Fibroblast of mammary gland (primary cell): ENCODE results near the gene NSFL1C.

Experiments used
- DNase-seq: peaks from one replicate; pipeline ENCODE4 v3.0.0-alpha.2; 2010; ENCODE audit warnings: low read depth
- H3K4me3 ChIP-seq: 2 replicates; pipeline ENCODE4 v1.5.1; 2011; ENCODE audit warnings: low read depth, mild to moderate bottlenecking, low read length, moderate library complexity; ENCODE audit not compliant: control insufficient read depth
- TF ChIP-seq, protein P1 (sequence below): conservative IDR thresholded peaks from 2 replicates; pipeline ENCODE4 v1.5.1; 2011; ENCODE audit warnings: low read depth, low read length, inconsistent platforms; ENCODE audit not compliant: control insufficient read depth, insufficient read depth

The NSFL1C gene

GRCh38 chr20:1484438-1485116, 17.9 kb upstream of the NSFL1C start:
- DNase-seq: peak; percentile 33
- no peak overlapping the region for H3K4me3 ChIP-seq
- TF ChIP-seq, protein P1, sequence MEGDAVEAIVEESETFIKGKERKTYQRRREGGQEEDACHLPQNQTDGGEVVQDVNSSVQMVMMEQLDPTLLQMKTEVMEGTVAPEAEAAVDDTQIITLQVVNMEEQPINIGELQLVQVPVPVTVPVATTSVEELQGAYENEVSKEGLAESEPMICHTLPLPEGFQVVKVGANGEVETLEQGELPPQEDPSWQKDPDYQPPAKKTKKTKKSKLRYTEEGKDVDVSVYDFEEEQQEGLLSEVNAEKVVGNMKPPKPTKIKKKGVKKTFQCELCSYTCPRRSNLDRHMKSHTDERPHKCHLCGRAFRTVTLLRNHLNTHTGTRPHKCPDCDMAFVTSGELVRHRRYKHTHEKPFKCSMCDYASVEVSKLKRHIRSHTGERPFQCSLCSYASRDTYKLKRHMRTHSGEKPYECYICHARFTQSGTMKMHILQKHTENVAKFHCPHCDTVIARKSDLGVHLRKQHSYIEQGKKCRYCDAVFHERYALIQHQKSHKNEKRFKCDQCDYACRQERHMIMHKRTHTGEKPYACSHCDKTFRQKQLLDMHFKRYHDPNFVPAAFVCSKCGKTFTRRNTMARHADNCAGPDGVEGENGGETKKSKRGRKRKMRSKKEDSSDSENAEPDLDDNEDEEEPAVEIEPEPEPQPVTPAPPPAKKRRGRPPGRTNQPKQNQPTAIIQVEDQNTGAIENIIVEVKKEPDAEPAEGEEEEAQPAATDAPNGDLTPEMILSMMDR: no peak

- H3K4me3 ChIP-seq: no peak overlapping the region
- no peak for DNase-seq
- TF ChIP-seq, protein P1: no peak
Observed at GRCh38 chr20:1479831-1480595, 13.4 kb upstream of the NSFL1C start.

- DNase-seq: peak; percentile 65
- no peak overlapping the region for H3K4me3 ChIP-seq
- TF ChIP-seq, protein P1: no peak
Observed at GRCh38 chr20:1478566-1478965, 11.9 kb upstream of the NSFL1C start.

DNA sequence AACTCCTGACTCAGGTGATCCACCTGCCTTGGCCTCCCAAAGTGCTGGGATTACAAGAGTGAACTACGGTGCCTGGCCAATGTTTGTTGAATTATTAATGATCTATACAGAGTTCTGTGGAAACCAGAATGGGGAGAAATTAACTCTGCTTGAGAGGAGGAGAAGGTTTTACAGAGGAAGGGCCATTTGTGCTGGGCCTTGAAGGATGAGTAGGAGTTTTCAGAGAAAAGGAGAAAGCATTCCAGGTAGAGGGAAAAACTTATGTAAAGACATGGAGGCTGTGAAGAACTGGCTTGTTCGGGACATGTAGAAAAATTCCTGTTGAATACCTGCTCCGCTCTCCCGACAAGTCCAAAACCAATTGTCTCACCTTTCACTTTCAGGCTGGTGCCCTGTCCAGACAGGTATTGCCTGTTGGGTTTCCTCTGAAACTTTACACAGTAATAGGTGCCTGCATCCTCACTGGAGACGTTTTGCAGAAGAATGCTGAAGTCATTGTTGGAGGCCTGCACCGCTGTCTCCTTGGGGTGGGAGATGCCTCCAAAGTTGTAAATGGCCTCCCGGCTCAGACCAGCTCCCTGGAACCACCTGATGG, 11.3 kb upstream of the NSFL1C start:
- TF ChIP-seq, protein P1: no peak
- no peak for DNase-seq

GRCh38 chr20:1474817-1475603, 8.4 kb upstream of the NSFL1C start:
- no peak overlapping the region for H3K4me3 ChIP-seq
- TF ChIP-seq, protein P1: peak; percentile 17
- no peak for DNase-seq

More for the DNA sequence above, 11.3 kb upstream of the NSFL1C start:
- H3K4me3 ChIP-seq: no peak overlapping the region

DNA sequence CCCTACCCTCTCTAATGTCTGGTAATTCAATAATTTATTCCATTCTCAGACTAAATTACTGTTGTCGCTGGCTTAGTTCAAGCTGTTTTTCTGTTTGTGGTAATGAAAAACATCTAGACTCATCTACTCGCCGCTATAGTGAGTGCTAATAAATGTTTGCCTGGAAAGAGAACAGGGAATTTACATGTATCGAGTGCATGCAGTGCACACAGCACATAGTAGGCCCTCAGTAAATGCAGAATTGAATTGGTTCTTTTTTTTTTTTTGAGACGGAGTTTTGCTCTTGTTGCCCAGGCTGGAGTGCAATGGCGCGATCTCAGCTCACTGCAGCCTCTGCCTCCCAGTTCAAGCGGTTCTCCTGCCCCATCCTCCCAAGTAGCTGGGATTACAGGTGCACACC, 7.7 kb upstream of the NSFL1C start:
- TF ChIP-seq, protein P1: no peak
- DNase-seq: no peak
- H3K4me3 ChIP-seq: no peak overlapping the region
